ENCODE data around the gene RANGAP1.

RANGAP1 gene

GRCh38 chr22:41256254-41257253 lies 29.4 kb downstream of the RANGAP1 start:
- no peak for DNase-seq

- DNase-seq: no peak
These were observed 31.8 kb downstream of the RANGAP1 start for GRCh38 chr22:41254230-41254629.

GRCh38 chr22:41252365-41252764 lies 33.6 kb downstream of the RANGAP1 start:
- no peak for DNase-seq

- no peak for DNase-seq
These were observed 35.9 kb downstream of the RANGAP1 start for GRCh38 chr22:41250127-41250526.

- DNase-seq: no peak
These were observed 36.5 kb downstream of the RANGAP1 start for GRCh38 chr22:41249442-41249841.

GRCh38 chr22:41248758-41249157 lies 37.2 kb downstream of the RANGAP1 start:
- DNase-seq: no peak

- no peak for DNase-seq
These were observed 37.7 kb downstream of the RANGAP1 start for GRCh38 chr22:41248314-41248713.

GRCh38 chr22:41247703-41248102 lies 38.3 kb downstream of the RANGAP1 start:
- no peak for DNase-seq

- no peak for DNase-seq
These were observed 40.0 kb downstream of the RANGAP1 start for GRCh38 chr22:41245917-41246499.

GRCh38 chr22:41243361-41243760 lies 42.6 kb downstream of the RANGAP1 start:
- DNase-seq: no peak

- no peak for DNase-seq
These were observed 43.4 kb downstream of the RANGAP1 start for GRCh38 chr22:41242396-41243117.

- DNase-seq: no peak
These were observed 44.8 kb downstream of the RANGAP1 start for GRCh38 chr22:41241133-41241676.

GRCh38 chr22:41240377-41241132 lies 45.4 kb downstream of the RANGAP1 start, which contains the start of gene CHADL:
CHADL (minus strand) TSS chr22:41240931; CDS start chr22:41240881, 50 bp downstream.
- DNase-seq: no peak

- DNase-seq: no peak
These were observed 46.4 kb downstream of the RANGAP1 start for GRCh38 chr22:41239443-41240128.

GRCh38 chr22:41238570-41239442 lies 47.2 kb downstream of the RANGAP1 start:
- DNase-seq: no peak

- peak; percentile 66 to 88 (median 76) for DNase-seq
These were observed 48.0 kb downstream of the RANGAP1 start for GRCh38 chr22:41237707-41238569.

- no peak for DNase-seq
These were observed 48.8 kb downstream of the RANGAP1 start for GRCh38 chr22:41237036-41237706.

GRCh38 chr22:41234815-41235695 lies 50.9 kb downstream of the RANGAP1 start:
- no peak for DNase-seq

Data from T-helper 1 cell (primary cell).